ENCODE results near the gene MBNL2. TPM values are rescaled to one million over a fixed set of nuclear protein-coding genes. Genes with fewer than 3 reads are reported as not detected.

Gene MBNL2
- total and polyA plus RNA-seq, 2 experiments from 2014 or later: 0.55 to 3.2 TPM

- Histone ChIP-seq H4K20me1 (replicated peaks; ENCODE audit: insufficient read depth) (no peaks in the 10 kb centered on the region), H3F3A (replicated peaks; ENCODE audit: low read depth) (no peaks in the 10 kb centered on the region), H3K9me2 (ENCODE audit: insufficient read depth) (no peaks in the 10 kb centered on the region), H3K36me3 (ENCODE audit: insufficient read depth) (no peaks in the 10 kb centered on the region), H3K27me3 (ENCODE audit: insufficient read depth) (peaks cover under 1% of the 10 kb centered on the region; the same call in 1 of the 2 replicates), H2AFZ (no peak overlapping the region), H3K4me3 (no peak overlapping the region), H3K4me2 (no peak overlapping the region), H3K79me2 (replicated peaks; ENCODE audit: insufficient read depth) (no peaks in the 10 kb centered on the region), H3K27ac (ENCODE audit: low read depth) (no peak overlapping the region), H3K4me1 (ENCODE audit: insufficient read depth) (peaks cover 44% of the 10 kb centered on the region)
- Mint-ChIP-seq H3K27ac (no peak overlapping the region), H3K36me3 (ENCODE audit: low read depth) (no peaks in the 10 kb centered on the region), H3K27me3 (ENCODE audit: insufficient read depth, low read depth, poor library complexity) (peaks cover 3% of the 10 kb centered on the region), H3K4me3 (no peak overlapping the region), H3K9me3 (no peaks in the 10 kb centered on the region), H3K4me1 (peaks cover 27% of the 10 kb centered on the region)
- ATAC-seq: no peak
- no peak for DNase-seq (ENCODE audit: low spot score)
- TF ChIP-seq EZH2phosphoT487 (IDR thresholded peaks at IDR 0.05; ENCODE audit: unreplicated experiment): no peak
- no peak for TF ChIP-seq REST (IDR thresholded peaks at IDR 0.05; ENCODE audit: unreplicated experiment)
- no peak for TF ChIP-seq POLR2AphosphoS5 (IDR thresholded peaks at IDR 0.05; ENCODE audit: low read depth)
- TF ChIP-seq NANOG (IDR thresholded peaks at IDR 0.05; ENCODE audit: borderline replicate concordance): no peak
- TF ChIP-seq JUNB (IDR thresholded peaks at IDR 0.05; ENCODE audit: unreplicated experiment): no peak
Measured at GRCh38 chr13:97243915-97244781, 22.0 kb downstream of the MBNL2 start.

GRCh38 chr13:97245011-97245410 is 22.9 kb downstream of the MBNL2 start:
- Mint-ChIP-seq H3K4me3 (no peak overlapping the region), H3K27me3 (ENCODE audit: insufficient read depth, low read depth, poor library complexity) (peaks cover 3% of the 10 kb centered on the region), H3K36me3 (ENCODE audit: low read depth) (no peaks in the 10 kb centered on the region), H3K27ac (no peak overlapping the region), H3K4me1 (peaks cover 25% of the 10 kb centered on the region), H3K9me3 (no peaks in the 10 kb centered on the region)
- H3K79me2 ChIP-seq (replicated peaks; ENCODE audit: insufficient read depth): no peaks in the 10 kb centered on the region
- ATAC-seq (no peak), DNase-seq (ENCODE audit: low spot score) (no peak)
- no peaks in the 10 kb centered on the region for H3K27me3 ChIP-seq (ENCODE audit: insufficient read depth)
- no peak overlapping the region for H3K4me3 ChIP-seq
- H4K20me1 ChIP-seq (replicated peaks; ENCODE audit: insufficient read depth): no peaks in the 10 kb centered on the region
- H2AFZ ChIP-seq: no peak overlapping the region
- H3K9me2 ChIP-seq (ENCODE audit: insufficient read depth): no peaks in the 10 kb centered on the region
- H3K27ac ChIP-seq (ENCODE audit: low read depth): no peak overlapping the region
- H3F3A ChIP-seq (replicated peaks; ENCODE audit: low read depth): no peaks in the 10 kb centered on the region
- no peaks in the 10 kb centered on the region for H3K36me3 ChIP-seq (ENCODE audit: insufficient read depth)
- H3K4me2 ChIP-seq: no peak overlapping the region
- H3K4me1 ChIP-seq (ENCODE audit: insufficient read depth): peaks cover 41% of the 10 kb centered on the region
- TF ChIP-seq JUNB (IDR thresholded peaks at IDR 0.05; ENCODE audit: unreplicated experiment) (no peak), EZH2phosphoT487 (IDR thresholded peaks at IDR 0.05; ENCODE audit: unreplicated experiment) (no peak), POLR2AphosphoS5 (IDR thresholded peaks at IDR 0.05; ENCODE audit: low read depth) (no peak), CTCF (conservative IDR thresholded peaks at IDR 0.05; ENCODE audit: low read depth in 2 of 2) (no peak), NANOG (IDR thresholded peaks at IDR 0.05; ENCODE audit: borderline replicate concordance) (no peak), EZH2 (IDR thresholded peaks at IDR 0.05; ENCODE audit: low read depth, unreplicated experiment) (no peak), ZNF462 (CRISPR knock-in tag; IDR thresholded peaks at IDR 0.05) (no peak)
